WI38 (cell line): Measurements from ENCODE around the gene HTR3A.
"Not testable (repeated sequence)": the region's sequence is repeated elsewhere in the genome, so short reads cannot be mapped to it uniquely, and the experiment has no call there.

ENCODE experiments used
- H3K4me3 ChIP-seq: 2 replicates; pipeline ENCODE4 v1.5.1; 2011; ENCODE audit warnings: low read depth, mild to moderate bottlenecking, control low read depth, low read length
- CTCF ChIP-seq: IDR thresholded peaks from 2 replicates; pipeline ENCODE4 v1.5.1; 2012; ENCODE audit warnings: low read depth, mild to moderate bottlenecking, control low read depth, low read length

The HTR3A gene

GRCh38 chr11:113974741-113975470 is at the start of gene HTR3A:
Gene HTR3A, plus strand, starts transcription at chr11:113975108. Its CDS starts 218 bp downstream, at chr11:113975326.
- no peak for TF ChIP-seq CTCF
- no peak within 1 kb of the TSS for H3K4me3 ChIP-seq

- TF ChIP-seq CTCF, result no peak
- no peak overlapping the region for H3K4me3 ChIP-seq
Observed at GRCh38 chr11:113926273-113927197, 48.4 kb upstream of the HTR3A start.

- no peak overlapping the region for H3K4me3 ChIP-seq
- TF ChIP-seq CTCF, result no peak
Observed at GRCh38 chr11:113928311-113928710, 46.6 kb upstream of the HTR3A start.

- H3K4me3 ChIP-seq, result no peak overlapping the region
- TF ChIP-seq CTCF, result no peak
Observed at GRCh38 chr11:113932788-113933187, 42.1 kb upstream of the HTR3A start.

GRCh38 chr11:113934193-113934592 is 40.7 kb upstream of the HTR3A start:
- not testable (repeated sequence) for H3K4me3 ChIP-seq

GRCh38 chr11:113934761-113935160 is 40.1 kb upstream of the HTR3A start:
- no peak for TF ChIP-seq CTCF

GRCh38 chr11:113935858-113936257 is 39.0 kb upstream of the HTR3A start:
- no peak for TF ChIP-seq CTCF
- H3K4me3 ChIP-seq, result no peak overlapping the region

More at GRCh38 chr11:113934761-113935160, 40.1 kb upstream of the HTR3A start:
- no peak overlapping the region for H3K4me3 ChIP-seq
